Measurements from ENCODE around the gene MED8.

DNA sequence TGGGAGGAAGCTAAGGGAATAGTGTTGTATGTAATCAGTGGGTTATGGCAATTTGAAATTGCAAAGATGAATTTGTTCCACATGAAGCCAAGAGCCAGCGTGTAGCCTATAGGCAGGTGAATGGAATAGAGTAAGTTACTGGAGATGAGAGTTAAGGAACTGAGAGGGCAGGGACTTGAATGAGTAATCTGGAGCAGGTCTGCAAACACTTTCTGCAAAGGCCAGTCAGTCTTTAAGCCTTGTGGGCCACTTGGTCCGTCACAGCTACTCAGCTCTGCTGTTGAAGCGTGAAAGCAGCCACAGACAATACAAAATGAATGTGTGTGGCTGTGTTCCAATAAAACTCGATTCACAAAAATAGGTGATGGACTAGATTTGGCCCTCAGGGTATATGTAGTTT is 29.3 kb upstream of the MED8 start:
- TF ChIP-seq, protein P1, sequence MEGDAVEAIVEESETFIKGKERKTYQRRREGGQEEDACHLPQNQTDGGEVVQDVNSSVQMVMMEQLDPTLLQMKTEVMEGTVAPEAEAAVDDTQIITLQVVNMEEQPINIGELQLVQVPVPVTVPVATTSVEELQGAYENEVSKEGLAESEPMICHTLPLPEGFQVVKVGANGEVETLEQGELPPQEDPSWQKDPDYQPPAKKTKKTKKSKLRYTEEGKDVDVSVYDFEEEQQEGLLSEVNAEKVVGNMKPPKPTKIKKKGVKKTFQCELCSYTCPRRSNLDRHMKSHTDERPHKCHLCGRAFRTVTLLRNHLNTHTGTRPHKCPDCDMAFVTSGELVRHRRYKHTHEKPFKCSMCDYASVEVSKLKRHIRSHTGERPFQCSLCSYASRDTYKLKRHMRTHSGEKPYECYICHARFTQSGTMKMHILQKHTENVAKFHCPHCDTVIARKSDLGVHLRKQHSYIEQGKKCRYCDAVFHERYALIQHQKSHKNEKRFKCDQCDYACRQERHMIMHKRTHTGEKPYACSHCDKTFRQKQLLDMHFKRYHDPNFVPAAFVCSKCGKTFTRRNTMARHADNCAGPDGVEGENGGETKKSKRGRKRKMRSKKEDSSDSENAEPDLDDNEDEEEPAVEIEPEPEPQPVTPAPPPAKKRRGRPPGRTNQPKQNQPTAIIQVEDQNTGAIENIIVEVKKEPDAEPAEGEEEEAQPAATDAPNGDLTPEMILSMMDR (IDR thresholded peaks at IDR 0.05) = no peak
- TF ChIP-seq MAZ (IDR thresholded peaks at IDR 0.05; ENCODE audit: borderline replicate concordance, low read depth, low read length) = no peak
- TF ChIP-seq BHLHE40 (IDR thresholded peaks at IDR 0.05; ENCODE audit: low read depth, low read length) = no peak
- no peak for TF ChIP-seq RAD21 (conservative IDR thresholded peaks at IDR 0.05 in 1 of 2, IDR thresholded peaks at IDR 0.05 in 1 of 2)
- TF ChIP-seq ZFP36 (IDR thresholded peaks at IDR 0.05; ENCODE audit: borderline replicate concordance, partially characterized antibody) = no peak
- no peak for TF ChIP-seq ESRRA (IDR thresholded peaks at IDR 0.05; ENCODE audit: borderline replicate concordance, low read length)
- TF ChIP-seq, protein P2, sequence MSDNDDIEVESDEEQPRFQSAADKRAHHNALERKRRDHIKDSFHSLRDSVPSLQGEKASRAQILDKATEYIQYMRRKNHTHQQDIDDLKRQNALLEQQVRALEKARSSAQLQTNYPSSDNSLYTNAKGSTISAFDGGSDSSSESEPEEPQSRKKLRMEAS (IDR thresholded peaks at IDR 0.05) = no peak
- no peak for TF ChIP-seq POLR2A (IDR thresholded peaks at IDR 0.05; ENCODE audit: low read length)
- TF ChIP-seq RFX5 (IDR thresholded peaks at IDR 0.05) = no peak
- TF ChIP-seq EP300 (IDR thresholded peaks at IDR 0.05) = no peak
- TF ChIP-seq JUNB (IDR thresholded peaks at IDR 0.05) = no peak
- no peak for TF ChIP-seq CBX2 (IDR thresholded peaks at IDR 0.05; ENCODE audit: borderline replicate concordance, low read depth)
